H1 (cell line): ENCODE results near the gene SLC1A6.

Experiments
- EGR1 ChIP-seq: IDR thresholded peaks from 2 replicates; pipeline ENCODE4 v1.6.1; 2011; ENCODE audit warnings: low read depth, low read length, borderline replicate concordance
- EZH2 ChIP-seq: fragments of 200-600 bp; sonication (generic); IDR thresholded peaks from 2 replicates; pipeline ENCODE4 v1.7.1; 2012; ENCODE audit warnings: low read depth, mild to moderate bottlenecking, moderate library complexity, low read length, inconsistent platforms; ENCODE audit not compliant: severe bottlenecking
- JUN ChIP-seq: IDR thresholded peaks from 2 replicates; pipeline ENCODE4 v1.6.1; 2011; ENCODE audit warnings: low read depth, mild to moderate bottlenecking, improper control_type of control experiment, low read length
- MAFK ChIP-seq: IDR thresholded peaks from 2 replicates; pipeline ENCODE4 v1.6.1; 2012; ENCODE audit warnings: low read depth, mild to moderate bottlenecking, improper control_type of control experiment, low read length
- NANOG ChIP-seq: IDR thresholded peaks from 2 replicates; pipeline ENCODE4 v1.6.1; 2011; ENCODE audit warnings: low read length, low read depth, mild to moderate bottlenecking, inconsistent platforms; ENCODE audit not compliant: insufficient read depth, poor library complexity, severe bottlenecking
- POLR2AphosphoS5 ChIP-seq: IDR thresholded peaks from 2 replicates; pipeline ENCODE4 v1.6.1; 2011; ENCODE audit warnings: low read depth, low read length
- SAP30 ChIP-seq: fragments of 300-600 bp; sonication (generic); IDR thresholded peaks from 2 replicates; pipeline ENCODE4 v1.7.1; 2012; ENCODE audit warnings: low read length, moderate library complexity, mild to moderate bottlenecking, inconsistent platforms; ENCODE audit not compliant: insufficient read depth, insufficient replicate concordance
- SIX5 ChIP-seq: IDR thresholded peaks from 2 replicates; pipeline ENCODE4 v1.6.1; 2011; ENCODE audit warnings: mild to moderate bottlenecking, low read depth, low read length
- TCF12 ChIP-seq: IDR thresholded peaks from 2 replicates; pipeline ENCODE4 v1.6.1; 2011; ENCODE audit warnings: low read depth, mild to moderate bottlenecking, low read length
- USF2 ChIP-seq: IDR thresholded peaks from 2 replicates; pipeline ENCODE4 v1.6.1; 2011; ENCODE audit warnings: low read length, improper control_type of control experiment
- YY1 ChIP-seq: IDR thresholded peaks from 2 replicates; pipeline ENCODE4 v1.6.1; 2011; ENCODE audit warnings: low read depth, mild to moderate bottlenecking, low read length
- ZNF274 ChIP-seq: IDR thresholded peaks from 2 replicates; pipeline ENCODE4 v1.7.0; 2012; ENCODE audit warnings: low read length, borderline replicate concordance; ENCODE audit errors: extremely low read depth

DNA sequence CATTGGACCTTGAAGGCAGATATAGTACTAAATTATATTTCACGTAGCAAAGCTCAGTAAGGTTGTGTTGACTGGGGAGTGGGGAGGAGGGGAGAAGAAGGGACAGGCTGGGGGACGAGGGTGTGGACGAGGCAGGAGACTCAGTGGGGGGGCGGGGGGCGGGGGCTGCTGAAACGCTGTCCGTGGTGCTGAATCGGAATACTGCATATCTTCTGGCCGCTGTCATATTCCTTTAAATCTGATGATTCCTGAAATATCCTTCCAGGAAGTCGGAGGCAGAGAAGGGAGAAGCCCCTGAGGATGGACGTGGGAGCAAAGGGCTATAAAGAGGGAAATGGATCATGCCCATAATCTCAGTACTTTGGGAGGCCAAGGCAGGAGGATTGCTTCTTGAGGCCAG lies 34.9 kb upstream of the SLC1A6 start:
- TF ChIP-seq SIX5, result no peak
- TF ChIP-seq JUN, result no peak
- TF ChIP-seq NANOG, result no peak
- TF ChIP-seq EGR1, result no peak
- TF ChIP-seq TCF12, result no peak
- no peak for TF ChIP-seq POLR2AphosphoS5
- TF ChIP-seq USF2, result no peak
- no peak for TF ChIP-seq YY1
- no peak for TF ChIP-seq ZNF274
- no peak for TF ChIP-seq EZH2
- no peak for TF ChIP-seq SAP30
- TF ChIP-seq MAFK, result no peak
